Chondrocyte (in vitro differentiated cells): Measurements from ENCODE around the gene SAP25. TPM values are rescaled to one million over a fixed set of nuclear protein-coding genes. Genes with fewer than 3 reads are reported as not detected.
"Not testable (repeated sequence)": the region's sequence is repeated elsewhere in the genome, so short reads cannot be mapped to it uniquely, and the experiment has no call there.

Experiments used
- DNase-seq: peaks from one replicate; pipeline ENCODE4 v3.0.0; 2021; ENCODE audit warnings: mixed read lengths, low spot score
- H3K27ac Mint-ChIP-seq: one replicate; pipeline ENCODE4 v1.8.0; 2021; ENCODE audit warnings: mild to moderate bottlenecking, moderate library complexity, mixed read lengths; ENCODE audit not compliant: unreplicated experiment
- H3K27me3 Mint-ChIP-seq: 2 replicates; pipeline ENCODE4 v1.8.0; 2021; ENCODE audit warnings: low read depth, mixed read lengths
- H3K36me3 Mint-ChIP-seq: 2 replicates; pipeline ENCODE4 v1.8.0; 2021; ENCODE audit warnings: low read depth, mixed read lengths
- H3K4me1 Mint-ChIP-seq: 2 replicates; pipeline ENCODE4 v1.8.0; 2021; ENCODE audit warnings: low read depth, mild to moderate bottlenecking, mixed read lengths
- H3K4me3 Mint-ChIP-seq: one replicate; pipeline ENCODE4 v1.8.0; 2021; ENCODE audit warnings: mild to moderate bottlenecking, moderate library complexity, mixed read lengths; ENCODE audit not compliant: unreplicated experiment
- H3K9me3 Mint-ChIP-seq: 2 replicates; pipeline ENCODE4 v1.8.0; 2021; ENCODE audit warnings: low read depth, mixed read lengths
- total RNA-seq: library from RNA; stranded (reverse); gene quantifications from 3 replicates; pipeline ENCODE4 v1.2.1, GENCODE V29; 2021
- TF ChIP-seq, protein P1 (sequence below): fragments of 200-600 bp; sonication (generic); IDR thresholded peaks from 2 replicates; pipeline ENCODE4 v1.5.0; 2021; ENCODE audit warnings: antibody characterized with exemption, mild to moderate bottlenecking, moderate library complexity

Gene SAP25
- total RNA-seq, 1 donor from 2014 or later, result 0.70 TPM

DNA sequence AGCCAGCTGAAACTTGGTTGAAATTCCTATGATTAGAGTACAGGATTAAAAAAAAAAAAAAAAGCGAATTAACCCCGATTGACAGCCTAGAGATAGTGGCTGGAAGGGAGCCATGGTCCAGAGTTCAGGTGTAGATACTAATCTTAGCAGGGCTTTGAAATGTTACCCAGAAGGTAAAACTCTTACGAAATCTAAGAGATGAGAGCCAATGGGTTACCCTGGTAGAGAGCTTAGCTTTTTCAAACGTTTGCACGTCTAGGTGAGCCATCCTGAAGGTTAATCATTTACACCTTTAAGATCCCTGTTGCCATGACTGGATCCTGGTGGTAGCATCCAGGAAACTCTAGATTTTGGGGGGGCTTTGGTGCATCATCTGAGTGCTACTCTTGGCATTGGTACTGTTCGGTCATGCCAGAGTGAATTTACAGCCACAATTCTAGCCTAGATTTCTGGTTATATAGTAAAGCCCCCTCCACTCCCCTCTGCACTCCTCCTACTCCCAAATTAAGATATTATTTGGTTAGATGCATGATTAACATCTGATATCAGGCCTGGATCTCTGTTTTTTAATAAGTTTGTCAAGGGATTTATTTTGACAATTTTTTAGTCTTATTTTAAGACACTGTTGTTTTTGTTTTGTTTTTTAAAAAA lies 33.5 kb downstream of the SAP25 start:
- Mint-ChIP-seq H3K4me1 (peaks cover 35% of the 10 kb centered on the region), H3K36me3 (no peaks in the 10 kb centered on the region), H3K27ac (no peak overlapping the region), H3K9me3 (no peaks in the 10 kb centered on the region), H3K27me3 (no peaks in the 10 kb centered on the region), H3K4me3 (peak overlapping the region; percentile 98)
- TF ChIP-seq, protein P1, sequence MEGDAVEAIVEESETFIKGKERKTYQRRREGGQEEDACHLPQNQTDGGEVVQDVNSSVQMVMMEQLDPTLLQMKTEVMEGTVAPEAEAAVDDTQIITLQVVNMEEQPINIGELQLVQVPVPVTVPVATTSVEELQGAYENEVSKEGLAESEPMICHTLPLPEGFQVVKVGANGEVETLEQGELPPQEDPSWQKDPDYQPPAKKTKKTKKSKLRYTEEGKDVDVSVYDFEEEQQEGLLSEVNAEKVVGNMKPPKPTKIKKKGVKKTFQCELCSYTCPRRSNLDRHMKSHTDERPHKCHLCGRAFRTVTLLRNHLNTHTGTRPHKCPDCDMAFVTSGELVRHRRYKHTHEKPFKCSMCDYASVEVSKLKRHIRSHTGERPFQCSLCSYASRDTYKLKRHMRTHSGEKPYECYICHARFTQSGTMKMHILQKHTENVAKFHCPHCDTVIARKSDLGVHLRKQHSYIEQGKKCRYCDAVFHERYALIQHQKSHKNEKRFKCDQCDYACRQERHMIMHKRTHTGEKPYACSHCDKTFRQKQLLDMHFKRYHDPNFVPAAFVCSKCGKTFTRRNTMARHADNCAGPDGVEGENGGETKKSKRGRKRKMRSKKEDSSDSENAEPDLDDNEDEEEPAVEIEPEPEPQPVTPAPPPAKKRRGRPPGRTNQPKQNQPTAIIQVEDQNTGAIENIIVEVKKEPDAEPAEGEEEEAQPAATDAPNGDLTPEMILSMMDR, result no peak
- DNase-seq, result no peak

- no peaks in the 10 kb centered on the region for H3K27me3 Mint-ChIP-seq
- H3K36me3 Mint-ChIP-seq, result no peaks in the 10 kb centered on the region
- H3K4me3 Mint-ChIP-seq, result peak overlapping the region; percentile 98
- no peaks in the 10 kb centered on the region for H3K9me3 Mint-ChIP-seq
- TF ChIP-seq, protein P1, result no peak
- H3K4me1 Mint-ChIP-seq, result peaks cover 28% of the 10 kb centered on the region
- H3K27ac Mint-ChIP-seq, result peak overlapping the region; percentile 51
- no peak for DNase-seq
These were observed 34.2 kb downstream of the SAP25 start for GRCh38 chr7:100539436-100540006.

DNA sequence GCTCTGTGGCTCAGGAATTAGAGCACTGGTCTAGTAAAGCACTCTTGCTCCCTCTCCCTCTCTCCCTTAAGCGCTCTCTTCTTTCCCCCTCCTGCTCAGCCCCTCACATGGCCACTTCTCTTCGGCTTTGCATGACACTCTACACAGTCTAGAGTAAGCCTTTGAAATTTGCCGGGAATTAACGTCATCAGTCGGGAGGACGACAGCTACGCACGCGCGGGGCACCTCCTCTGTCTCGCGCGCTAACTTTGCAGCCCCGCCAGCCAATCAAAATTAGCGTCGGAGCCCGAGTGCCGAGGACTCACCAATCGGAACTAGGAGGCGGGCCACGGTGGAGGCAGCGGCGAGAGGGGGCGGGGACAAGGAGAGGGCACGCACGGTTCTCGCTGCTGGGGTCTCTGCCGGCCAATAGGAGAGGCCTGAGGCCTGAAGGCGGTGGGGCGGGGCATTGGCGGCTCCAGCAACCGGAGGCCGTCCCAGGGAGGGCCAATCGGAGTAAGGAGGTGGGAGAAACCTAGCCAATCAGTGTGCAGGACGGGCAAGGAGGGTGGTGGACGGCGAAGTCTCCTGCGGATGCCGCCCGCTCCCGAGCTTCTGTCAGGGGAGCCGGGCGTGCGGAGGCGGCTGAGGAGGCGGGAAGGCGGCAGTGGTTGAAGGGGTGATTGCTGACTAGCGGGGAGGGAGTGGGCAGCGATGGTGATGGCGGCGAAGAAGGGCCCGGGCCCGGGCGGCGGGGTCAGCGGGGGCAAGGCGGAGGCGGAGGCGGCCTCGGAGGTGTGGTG lies 34.9 kb downstream of the SAP25 start, which contains the start of gene AGFG2:
AGFG2 (plus strand) TSS at position 550 of the 782 bp plus-strand sequence; CDS start at position 694, 144 bp downstream.
- H3K27ac Mint-ChIP-seq, result peak within 1 kb of the TSS; percentile 96
- no peaks in the 10 kb centered on the region for H3K36me3 Mint-ChIP-seq
- H3K4me1 Mint-ChIP-seq, result peaks cover 21% of the 10 kb centered on the region
- TF ChIP-seq, protein P1, result no peak
- H3K4me3 Mint-ChIP-seq, result peak within 1 kb of the TSS; percentile 98
- no peaks in the 10 kb centered on the region for H3K9me3 Mint-ChIP-seq
- no peaks in the 10 kb centered on the region for H3K27me3 Mint-ChIP-seq
- peak; percentile 100 for DNase-seq

GRCh38 chr7:100538348-100538653 lies 35.4 kb downstream of the SAP25 start:
- Mint-ChIP-seq H3K27ac (peak overlapping the region; percentile 90), H3K4me1 (peaks cover 16% of the 10 kb centered on the region), H3K27me3 (peaks cover 1% of the 10 kb centered on the region), H3K9me3 (no peaks in the 10 kb centered on the region), H3K4me3 (peak overlapping the region; percentile 98), H3K36me3 (no peaks in the 10 kb centered on the region)
- no peak for DNase-seq
- TF ChIP-seq, protein P1, result no peak

- H3K4me3 Mint-ChIP-seq, H3K27ac Mint-ChIP-seq, H3K9me3 Mint-ChIP-seq, H3K27me3 Mint-ChIP-seq, DNase-seq, H3K36me3 Mint-ChIP-seq: not testable (repeated sequence)
- peaks cover 15% of the 10 kb centered on the region for H3K4me1 Mint-ChIP-seq
These were observed 37.0 kb downstream of the SAP25 start for GRCh38 chr7:100536695-100537094.

DNA sequence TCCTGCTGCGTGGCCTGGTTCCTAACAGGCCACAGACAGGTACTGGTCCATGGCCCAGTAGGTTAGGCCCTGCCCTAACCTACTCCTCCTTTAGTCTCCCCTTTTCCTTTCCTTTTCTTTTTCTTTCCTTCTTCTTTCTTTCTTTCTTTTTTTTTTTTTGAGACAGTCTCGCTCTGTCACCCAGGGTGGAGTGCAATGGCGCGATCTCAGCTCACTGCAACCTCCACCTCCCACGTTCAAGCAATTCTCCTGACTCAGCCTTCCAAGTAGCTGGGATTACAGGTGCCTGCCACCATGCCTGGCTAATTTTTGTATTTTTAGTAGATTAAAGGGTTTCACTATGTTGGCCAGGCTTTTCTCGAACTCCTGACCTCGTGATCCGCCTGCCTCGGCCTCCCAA lies 37.7 kb downstream of the SAP25 start:
- peaks cover 15% of the 10 kb centered on the region for H3K4me1 Mint-ChIP-seq
- not testable (repeated sequence) for H3K27ac Mint-ChIP-seq, H3K27me3 Mint-ChIP-seq, DNase-seq, H3K9me3 Mint-ChIP-seq, H3K4me3 Mint-ChIP-seq, H3K36me3 Mint-ChIP-seq
